Nephron (organoid): ENCODE results near the gene THOC2.

Source experiments
- H3K27ac Mint-ChIP-seq, 3 experiments: 2 replicates each; pipeline ENCODE4 v1.8.0; 2020; ENCODE audit warnings: mixed read lengths in 3 of 3, mild to moderate bottlenecking in 2 of 3, moderate library complexity in 1 of 3
- H3K27me3 Mint-ChIP-seq: 2 replicates; pipeline ENCODE4 v1.8.0; 2021; ENCODE audit warnings: low read depth, mild to moderate bottlenecking, moderate library complexity, mixed read lengths
- H3K36me3 Mint-ChIP-seq: 2 replicates; pipeline ENCODE4 v1.8.0; 2020; ENCODE audit warnings: low read depth, mixed read lengths
- H3K4me1 Mint-ChIP-seq: 2 replicates; pipeline ENCODE4 v1.8.0; 2020; ENCODE audit warnings: mixed read lengths
- H3K4me3 Mint-ChIP-seq, 3 experiments: 2 replicates each; pipeline ENCODE4 v1.8.0; 2020; ENCODE audit warnings: mild to moderate bottlenecking in 3 of 3, mixed read lengths in 3 of 3, moderate library complexity in 2 of 3
- H3K9me3 Mint-ChIP-seq: 2 replicates; pipeline ENCODE4 v1.8.0; 2020; ENCODE audit warnings: mixed read lengths
- TF ChIP-seq, protein P1 (sequence below), 3 experiments: fragments of 200-600 bp; sonication (generic); IDR thresholded peaks; one replicate each; pipeline ENCODE4 v1.5.0; 2021; ENCODE audit warnings: antibody characterized with exemption in 3 of 3; ENCODE audit not compliant: unreplicated experiment in 3 of 3

The THOC2 gene

GRCh38 chrX:123562342-123563146 is 170.3 kb downstream of the THOC2 start:
- H3K36me3 Mint-ChIP-seq, result no peaks in the 10 kb centered on the region
- no peak overlapping the region for H3K4me3 Mint-ChIP-seq
- TF ChIP-seq, protein P1, sequence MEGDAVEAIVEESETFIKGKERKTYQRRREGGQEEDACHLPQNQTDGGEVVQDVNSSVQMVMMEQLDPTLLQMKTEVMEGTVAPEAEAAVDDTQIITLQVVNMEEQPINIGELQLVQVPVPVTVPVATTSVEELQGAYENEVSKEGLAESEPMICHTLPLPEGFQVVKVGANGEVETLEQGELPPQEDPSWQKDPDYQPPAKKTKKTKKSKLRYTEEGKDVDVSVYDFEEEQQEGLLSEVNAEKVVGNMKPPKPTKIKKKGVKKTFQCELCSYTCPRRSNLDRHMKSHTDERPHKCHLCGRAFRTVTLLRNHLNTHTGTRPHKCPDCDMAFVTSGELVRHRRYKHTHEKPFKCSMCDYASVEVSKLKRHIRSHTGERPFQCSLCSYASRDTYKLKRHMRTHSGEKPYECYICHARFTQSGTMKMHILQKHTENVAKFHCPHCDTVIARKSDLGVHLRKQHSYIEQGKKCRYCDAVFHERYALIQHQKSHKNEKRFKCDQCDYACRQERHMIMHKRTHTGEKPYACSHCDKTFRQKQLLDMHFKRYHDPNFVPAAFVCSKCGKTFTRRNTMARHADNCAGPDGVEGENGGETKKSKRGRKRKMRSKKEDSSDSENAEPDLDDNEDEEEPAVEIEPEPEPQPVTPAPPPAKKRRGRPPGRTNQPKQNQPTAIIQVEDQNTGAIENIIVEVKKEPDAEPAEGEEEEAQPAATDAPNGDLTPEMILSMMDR (IDR thresholded peaks at IDR 0.05; ENCODE audit: unreplicated experiment in 3 of 3), result no peak
- no peak overlapping the region for H3K27ac Mint-ChIP-seq
- no peaks in the 10 kb centered on the region for H3K27me3 Mint-ChIP-seq
- peaks cover 17% of the 10 kb centered on the region for H3K9me3 Mint-ChIP-seq
- H3K4me1 Mint-ChIP-seq, result no peaks in the 10 kb centered on the region

DNA sequence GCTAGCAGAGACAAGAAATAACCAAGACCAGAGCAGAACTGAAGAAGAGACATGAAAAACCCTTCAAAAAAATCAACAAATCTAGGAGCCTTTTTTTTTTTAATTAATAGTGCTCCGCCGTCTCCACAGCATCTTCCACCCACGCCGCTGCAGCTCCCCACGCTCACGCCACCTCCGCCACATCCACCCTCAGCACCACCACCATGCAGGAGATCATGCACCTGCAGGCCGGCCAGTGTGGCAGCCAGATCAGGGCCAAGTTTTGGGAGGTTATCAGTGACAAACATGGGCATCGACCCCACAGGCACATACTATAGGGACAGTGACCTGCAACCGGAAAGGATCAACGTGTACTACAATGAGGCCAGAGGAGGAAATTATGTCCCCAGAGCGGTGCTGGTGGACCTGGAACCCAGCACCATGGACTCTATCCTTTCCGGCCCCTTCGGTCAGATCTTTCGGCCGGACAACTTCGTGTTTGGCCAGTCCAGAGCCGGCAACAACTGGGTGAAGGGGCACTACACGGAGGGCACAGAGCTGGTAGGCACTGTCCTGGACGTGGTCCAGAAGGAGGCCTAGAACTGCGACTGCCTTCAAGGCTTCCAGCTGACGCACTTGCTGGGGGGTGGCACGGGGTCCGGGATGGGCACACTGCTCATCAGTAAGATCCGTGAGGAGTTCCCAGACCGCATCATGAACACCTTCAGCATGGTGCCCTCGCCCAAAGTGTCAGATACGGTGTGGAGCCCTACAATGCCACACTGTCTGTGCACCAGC is 171.2 kb downstream of the THOC2 start:
- Mint-ChIP-seq H3K36me3 (no peaks in the 10 kb centered on the region), H3K9me3 (peaks cover 16% of the 10 kb centered on the region), H3K27ac (no peak overlapping the region), H3K27me3 (no peaks in the 10 kb centered on the region), H3K4me3 (no peak overlapping the region), H3K4me1 (no peaks in the 10 kb centered on the region)
- TF ChIP-seq, protein P1 (IDR thresholded peaks at IDR 0.05; ENCODE audit: unreplicated experiment in 3 of 3), result no peak

DNA sequence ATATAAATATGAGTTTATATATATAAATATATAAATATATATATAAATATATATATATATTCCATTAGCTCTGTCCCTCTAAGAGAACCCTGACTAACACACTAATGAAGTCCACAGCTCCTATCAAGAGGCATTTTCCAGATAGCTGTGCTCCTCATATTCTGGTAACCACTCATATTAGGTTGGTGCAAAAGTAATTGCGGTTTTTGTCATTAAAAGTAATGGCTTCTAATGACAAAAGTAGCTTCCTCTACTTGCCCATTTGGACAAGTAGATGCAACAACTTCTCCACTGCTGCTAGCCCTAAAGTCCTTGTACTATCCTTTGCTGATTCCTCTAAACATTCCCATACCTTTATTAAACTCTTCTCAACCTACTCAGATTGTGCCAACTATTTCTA is 182.0 kb downstream of the THOC2 start:
- no peaks in the 10 kb centered on the region for H3K27me3 Mint-ChIP-seq
- no peak overlapping the region for H3K4me3 Mint-ChIP-seq
- H3K9me3 Mint-ChIP-seq, result peaks cover 10% of the 10 kb centered on the region
- H3K27ac Mint-ChIP-seq, result no peak overlapping the region
- TF ChIP-seq, protein P1 (IDR thresholded peaks at IDR 0.05; ENCODE audit: unreplicated experiment in 3 of 3), result no peak
- no peaks in the 10 kb centered on the region for H3K4me1 Mint-ChIP-seq
- no peaks in the 10 kb centered on the region for H3K36me3 Mint-ChIP-seq
